ENCODE measurements around the gene MOXD1.
"Not testable (repeated sequence)": the region's sequence is repeated elsewhere in the genome, so short reads cannot be mapped to it uniquely, and the experiment has no call there.

Gene MOXD1

GRCh38 chr6:132361101-132361500 is 40.2 kb downstream of the MOXD1 start:
- no peak overlapping the region for H3K4me3 ChIP-seq (ENCODE audit: low read length)
- peaks cover 7% of the 10 kb centered on the region for H3K4me1 ChIP-seq (ENCODE audit: insufficient read depth, low read length)
- no peaks in the 10 kb centered on the region for H3K9me3 ChIP-seq (ENCODE audit: low read length)
- no peaks in the 10 kb centered on the region for H3K27me3 ChIP-seq (ENCODE audit: insufficient read depth, low read length)
- no peak overlapping the region for H2AFZ ChIP-seq (ENCODE audit: low read depth, low read length)
- no peaks in the 10 kb centered on the region for H3K36me3 ChIP-seq (ENCODE audit: insufficient read depth, low read length)

DNA sequence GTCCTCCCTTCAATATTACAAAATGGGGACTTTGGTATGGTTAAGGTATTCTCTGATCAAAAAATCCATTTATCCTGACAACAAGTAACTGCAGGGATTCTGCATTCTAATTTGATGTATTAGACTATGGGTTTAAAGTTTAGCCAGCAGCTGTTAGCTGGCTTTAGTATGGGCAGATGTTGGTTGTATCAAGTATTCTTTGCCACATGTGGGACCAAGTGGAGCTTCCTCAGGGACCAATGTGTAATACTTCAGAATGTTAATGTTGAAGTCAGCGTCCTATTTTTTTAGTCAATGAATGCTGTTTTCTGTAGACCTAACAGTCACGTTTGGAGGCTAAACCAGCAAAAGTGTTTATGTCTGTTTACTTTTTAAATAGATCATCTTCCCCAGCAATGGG is 41.4 kb downstream of the MOXD1 start:
- Histone ChIP-seq H3K27me3 (ENCODE audit: insufficient read depth, low read length) (no peaks in the 10 kb centered on the region), H2AFZ (ENCODE audit: low read depth, low read length) (no peak overlapping the region), H3K4me3 (ENCODE audit: low read length) (no peak overlapping the region), H3K36me3 (ENCODE audit: insufficient read depth, low read length) (no peaks in the 10 kb centered on the region), H3K9me3 (ENCODE audit: low read length) (no peaks in the 10 kb centered on the region), H3K4me1 (ENCODE audit: insufficient read depth, low read length) (no peaks in the 10 kb centered on the region)

- Histone ChIP-seq H3K4me1 (ENCODE audit: insufficient read depth, low read length) (no peaks in the 10 kb centered on the region), H3K9me3 (ENCODE audit: low read length) (no peaks in the 10 kb centered on the region), H3K27me3 (ENCODE audit: insufficient read depth, low read length) (no peaks in the 10 kb centered on the region), H3K4me3 (ENCODE audit: low read length) (no peak overlapping the region), H2AFZ (ENCODE audit: low read depth, low read length) (no peak overlapping the region), H3K36me3 (ENCODE audit: insufficient read depth, low read length) (no peaks in the 10 kb centered on the region)
Measured at GRCh38 chr6:132357120-132357519, 44.2 kb downstream of the MOXD1 start.

GRCh38 chr6:132354517-132355167 is 46.6 kb downstream of the MOXD1 start:
- Histone ChIP-seq H3K4me3 (ENCODE audit: low read length) (no peak overlapping the region), H2AFZ (ENCODE audit: low read depth, low read length) (no peak overlapping the region), H3K9me3 (ENCODE audit: low read length) (no peaks in the 10 kb centered on the region), H3K4me1 (ENCODE audit: insufficient read depth, low read length) (no peaks in the 10 kb centered on the region), H3K27me3 (ENCODE audit: insufficient read depth, low read length) (no peaks in the 10 kb centered on the region), H3K36me3 (ENCODE audit: insufficient read depth, low read length) (no peaks in the 10 kb centered on the region)

- not testable (repeated sequence) for H3K27me3 ChIP-seq (ENCODE audit: insufficient read depth, low read length)
Measured at GRCh38 chr6:132351986-132352385, 49.3 kb downstream of the MOXD1 start.

GRCh38 chr6:132348231-132348630 is 53.0 kb downstream of the MOXD1 start:
- Histone ChIP-seq H3K36me3 (ENCODE audit: insufficient read depth, low read length) (no peaks in the 10 kb centered on the region), H2AFZ (ENCODE audit: low read depth, low read length) (no peak overlapping the region), H3K4me3 (ENCODE audit: low read length) (no peak overlapping the region), H3K9me3 (ENCODE audit: low read length) (peaks cover 1% of the 10 kb centered on the region), H3K4me1 (ENCODE audit: insufficient read depth, low read length) (no peaks in the 10 kb centered on the region), H3K27me3 (ENCODE audit: insufficient read depth, low read length) (no peaks in the 10 kb centered on the region)

More at GRCh38 chr6:132351986-132352385, 49.3 kb downstream of the MOXD1 start:
- H3K36me3 ChIP-seq (ENCODE audit: insufficient read depth, low read length); H3K9me3 ChIP-seq (ENCODE audit: low read length); H3K4me3 ChIP-seq (ENCODE audit: low read length); H2AFZ ChIP-seq (ENCODE audit: low read depth, low read length); H3K4me1 ChIP-seq (ENCODE audit: insufficient read depth, low read length): not testable (repeated sequence)

DNA sequence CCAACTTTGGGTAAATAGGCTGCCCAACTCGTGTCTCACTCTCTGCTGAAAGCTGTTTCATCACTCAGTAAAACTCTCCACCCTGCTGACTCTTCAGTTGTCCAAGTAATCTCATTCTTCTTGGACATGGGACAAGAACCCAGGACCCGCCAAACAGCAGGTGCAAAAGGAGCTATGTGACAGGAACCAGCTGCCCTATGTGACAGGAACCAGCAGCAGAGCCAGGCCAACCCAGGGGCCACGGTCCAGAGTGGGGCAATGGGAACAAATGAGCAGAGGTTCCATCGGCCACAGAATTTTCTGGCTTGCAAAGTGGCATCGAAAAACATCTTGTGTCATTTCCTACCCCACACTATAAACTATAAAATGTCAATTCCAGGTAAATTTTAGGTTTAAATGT is 56.5 kb downstream of the MOXD1 start:
- H3K4me3 ChIP-seq (ENCODE audit: low read length), result no peak overlapping the region
- H3K27me3 ChIP-seq (ENCODE audit: insufficient read depth, low read length), result no peaks in the 10 kb centered on the region
- H3K9me3 ChIP-seq (ENCODE audit: low read length), result peaks cover 1% of the 10 kb centered on the region
- no peak overlapping the region for H2AFZ ChIP-seq (ENCODE audit: low read depth, low read length)
- H3K4me1 ChIP-seq (ENCODE audit: insufficient read depth, low read length), result no peaks in the 10 kb centered on the region
- H3K36me3 ChIP-seq (ENCODE audit: insufficient read depth, low read length), result no peaks in the 10 kb centered on the region

DNA sequence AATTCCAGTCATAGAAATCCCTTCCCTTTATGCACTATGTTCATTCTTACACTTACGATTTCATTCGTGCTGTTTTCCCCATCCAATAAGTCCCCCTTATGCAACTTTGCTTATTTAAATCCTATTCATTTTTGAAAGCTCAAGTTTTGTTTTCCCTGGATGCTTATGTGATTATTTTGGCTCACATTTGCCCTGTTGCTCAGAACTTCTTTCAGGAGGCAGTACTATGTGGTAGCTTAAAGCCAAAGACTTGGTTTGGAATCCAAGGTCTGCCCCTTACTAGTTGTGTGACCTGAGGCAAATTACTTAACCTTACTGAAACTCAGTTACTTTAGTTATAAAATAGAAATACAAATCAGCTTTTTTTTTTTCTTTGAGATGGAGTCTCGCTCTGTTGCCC is 59.6 kb downstream of the MOXD1 start:
- Histone ChIP-seq H3K4me3 (ENCODE audit: low read length) (no peak overlapping the region), H3K36me3 (ENCODE audit: insufficient read depth, low read length) (no peaks in the 10 kb centered on the region), H3K27me3 (ENCODE audit: insufficient read depth, low read length) (peaks cover 5% of the 10 kb centered on the region), H3K4me1 (ENCODE audit: insufficient read depth, low read length) (no peaks in the 10 kb centered on the region), H3K9me3 (ENCODE audit: low read length) (peaks cover 1% of the 10 kb centered on the region), H2AFZ (ENCODE audit: low read depth, low read length) (no peak overlapping the region)

DNA sequence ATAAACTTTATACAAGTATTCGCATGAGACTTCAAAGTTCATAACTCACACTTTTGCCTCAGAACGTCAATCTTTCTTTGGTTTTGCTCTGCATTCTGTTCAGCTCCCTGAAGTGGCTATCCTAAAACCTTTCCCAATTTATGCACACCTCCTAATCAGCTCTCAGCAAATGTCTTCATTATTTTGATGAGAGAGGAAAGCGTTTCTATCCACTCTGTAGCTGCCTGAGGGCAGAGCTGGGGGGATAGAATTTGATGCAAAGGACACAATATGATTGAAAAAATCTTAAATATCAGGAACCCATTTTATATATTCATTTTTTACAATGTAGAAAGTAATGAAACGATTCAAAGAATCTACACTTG is 66.8 kb downstream of the MOXD1 start:
- Histone ChIP-seq H3K4me1 (ENCODE audit: insufficient read depth, low read length) (no peaks in the 10 kb centered on the region), H3K4me3 (ENCODE audit: low read length) (no peak overlapping the region), H3K36me3 (ENCODE audit: insufficient read depth, low read length) (no peaks in the 10 kb centered on the region), H3K27me3 (ENCODE audit: insufficient read depth, low read length) (peaks cover 5% of the 10 kb centered on the region), H3K9me3 (ENCODE audit: low read length) (no peaks in the 10 kb centered on the region), H2AFZ (ENCODE audit: low read depth, low read length) (no peak overlapping the region)

DNA sequence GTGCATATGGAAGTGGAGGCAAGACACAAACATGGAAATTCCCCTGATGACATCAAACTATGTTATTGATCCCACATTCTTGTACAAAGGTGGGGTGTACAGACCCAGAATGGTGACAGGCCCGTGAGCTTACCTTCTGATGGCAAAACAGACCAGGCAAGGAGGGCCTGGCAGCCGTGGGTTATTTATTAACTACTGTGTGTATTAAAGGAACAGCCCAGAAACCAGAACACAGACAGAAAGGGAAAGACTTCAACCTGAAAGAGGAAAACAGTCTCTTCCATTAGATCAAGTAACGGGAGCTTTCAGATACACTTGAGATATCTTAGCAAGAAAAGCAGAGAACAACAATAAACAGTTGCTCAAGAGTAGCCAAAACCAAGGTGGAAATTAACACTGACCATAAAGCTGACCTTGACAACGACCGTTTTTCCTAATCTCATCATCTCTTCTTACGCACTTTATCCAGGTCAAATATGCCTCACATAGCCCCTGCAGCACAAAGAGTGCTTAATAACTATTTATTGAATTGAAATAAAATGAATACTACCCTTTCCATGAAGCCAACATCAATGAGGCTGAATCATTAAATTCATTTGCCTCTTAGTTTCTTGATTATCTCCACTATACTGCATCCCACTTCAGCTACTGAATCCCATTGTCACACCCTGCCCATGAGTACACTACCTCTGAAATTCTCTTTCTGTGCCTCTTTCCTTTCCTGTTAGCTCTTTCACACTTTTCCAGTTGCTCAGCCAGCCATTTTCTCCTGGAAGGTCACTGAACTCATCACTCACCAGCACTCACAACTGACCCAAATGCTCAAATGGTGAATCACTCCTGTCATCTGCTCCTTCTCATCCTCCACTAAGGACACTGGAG is 67.4 kb downstream of the MOXD1 start:
- H3K9me3 ChIP-seq (ENCODE audit: low read length), result no peaks in the 10 kb centered on the region
- H3K4me1 ChIP-seq (ENCODE audit: insufficient read depth, low read length), result no peaks in the 10 kb centered on the region
- H3K4me3 ChIP-seq (ENCODE audit: low read length), result no peak overlapping the region
- H3K36me3 ChIP-seq (ENCODE audit: insufficient read depth, low read length), result no peaks in the 10 kb centered on the region
- no peak overlapping the region for H2AFZ ChIP-seq (ENCODE audit: low read depth, low read length)
- H3K27me3 ChIP-seq (ENCODE audit: insufficient read depth, low read length), result peaks cover 5% of the 10 kb centered on the region

DNA sequence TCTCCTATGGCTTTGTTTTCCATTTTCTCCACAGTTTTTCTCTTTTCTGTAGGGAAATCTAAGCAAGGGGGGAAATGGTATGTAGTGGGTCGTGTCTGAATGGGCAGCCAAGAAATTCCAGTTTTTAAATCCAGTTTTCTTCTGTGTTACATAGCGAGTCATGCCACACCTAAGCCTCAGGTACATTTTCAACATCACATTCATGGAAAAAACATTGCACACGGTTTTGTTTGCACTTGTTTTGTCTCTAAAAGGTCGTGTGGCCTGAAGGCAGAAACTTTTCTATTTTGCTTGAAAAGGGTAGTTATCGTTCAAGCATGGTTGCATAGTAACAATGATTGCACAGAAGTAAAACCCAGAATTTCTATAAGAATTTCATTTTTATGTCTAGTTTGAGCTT is 70.5 kb downstream of the MOXD1 start:
- no peak overlapping the region for H2AFZ ChIP-seq (ENCODE audit: low read depth, low read length)
- H3K4me1 ChIP-seq (ENCODE audit: insufficient read depth, low read length), result no peaks in the 10 kb centered on the region
- no peaks in the 10 kb centered on the region for H3K36me3 ChIP-seq (ENCODE audit: insufficient read depth, low read length)
- H3K27me3 ChIP-seq (ENCODE audit: insufficient read depth, low read length), result no peaks in the 10 kb centered on the region
- no peak overlapping the region for H3K4me3 ChIP-seq (ENCODE audit: low read length)
- H3K9me3 ChIP-seq (ENCODE audit: low read length), result no peaks in the 10 kb centered on the region

- Histone ChIP-seq H3K4me3 (ENCODE audit: low read length) (no peak overlapping the region), H3K4me1 (ENCODE audit: insufficient read depth, low read length) (no peaks in the 10 kb centered on the region), H3K27me3 (ENCODE audit: insufficient read depth, low read length) (no peaks in the 10 kb centered on the region), H3K9me3 (ENCODE audit: low read length) (no peaks in the 10 kb centered on the region), H2AFZ (ENCODE audit: low read depth, low read length) (no peak overlapping the region), H3K36me3 (ENCODE audit: insufficient read depth, low read length) (no peaks in the 10 kb centered on the region)
Measured at GRCh38 chr6:132322398-132322797, 78.9 kb downstream of the MOXD1 start.

GRCh38 chr6:132320007-132320406 is 81.3 kb downstream of the MOXD1 start:
- Histone ChIP-seq H2AFZ (ENCODE audit: low read depth, low read length) (no peak overlapping the region), H3K36me3 (ENCODE audit: insufficient read depth, low read length) (no peaks in the 10 kb centered on the region), H3K9me3 (ENCODE audit: low read length) (no peaks in the 10 kb centered on the region), H3K4me3 (ENCODE audit: low read length) (no peak overlapping the region), H3K4me1 (ENCODE audit: insufficient read depth, low read length) (no peaks in the 10 kb centered on the region), H3K27me3 (ENCODE audit: insufficient read depth, low read length) (no peaks in the 10 kb centered on the region)

Data from neuron (in vitro differentiated cells).